Muscle layer of colon (tissue), 2 donors: Measurements from ENCODE around the gene GAMT.

Experiments
- H3K27ac ChIP-seq: one replicate; pipeline ENCODE4 v1.7.0; 2013; ENCODE audit warnings: low read depth, mild to moderate bottlenecking, low read length, moderate library complexity
- H3K27me3 ChIP-seq, 2 donors: one replicate each; pipeline ENCODE4 v1.7.0; 2013; ENCODE audit warnings: low read length in 2 of 2, mild to moderate bottlenecking in 2 of 2; ENCODE audit not compliant: insufficient read depth in 2 of 2, control insufficient read depth in 1 of 2
- H3K36me3 ChIP-seq: one replicate; pipeline ENCODE4 v1.7.0; 2013; ENCODE audit warnings: mild to moderate bottlenecking, low read length; ENCODE audit not compliant: insufficient read depth
- H3K4me1 ChIP-seq: one replicate; pipeline ENCODE4 v1.7.0; 2013; ENCODE audit warnings: mild to moderate bottlenecking, low read length; ENCODE audit not compliant: insufficient read depth
- H3K4me3 ChIP-seq, 2 donors: one replicate each; pipeline ENCODE4 v1.7.0; 2013; ENCODE audit warnings: low read length in 2 of 2, low read depth in 1 of 2, mild to moderate bottlenecking in 1 of 2, moderate library complexity in 1 of 2
- H3K9ac ChIP-seq: one replicate; pipeline ENCODE4 v1.7.0; 2013; ENCODE audit warnings: low read length
- H3K9me3 ChIP-seq: one replicate; pipeline ENCODE4 v1.7.0; 2013; ENCODE audit warnings: mild to moderate bottlenecking, low read length
- donor health status: abdominal sarcoma.
- donor health status: Adenocarcinoma of cecum.

Gene GAMT

GRCh38 chr19:1431759-1432506 is 30.6 kb upstream of the GAMT start:
- Histone ChIP-seq H3K9ac (no peak overlapping the region), H3K27me3 (no peaks in the 10 kb centered on the region), H3K9me3 (no peaks in the 10 kb centered on the region), H3K4me1 (no peaks in the 10 kb centered on the region), H3K36me3 (peaks cover 56% of the 10 kb centered on the region), H3K4me3 (no peak overlapping the region), H3K27ac (no peak overlapping the region)

- no peaks in the 10 kb centered on the region for H3K9me3 ChIP-seq
- H3K9ac ChIP-seq = no peak overlapping the region
- H3K4me3 ChIP-seq = no peak overlapping the region
- H3K4me1 ChIP-seq = no peaks in the 10 kb centered on the region
- H3K27me3 ChIP-seq = no peaks in the 10 kb centered on the region
- no peak overlapping the region for H3K27ac ChIP-seq
- peaks cover 68% of the 10 kb centered on the region for H3K36me3 ChIP-seq
Observed at GRCh38 chr19:1430246-1430645, 28.9 kb upstream of the GAMT start.

DNA sequence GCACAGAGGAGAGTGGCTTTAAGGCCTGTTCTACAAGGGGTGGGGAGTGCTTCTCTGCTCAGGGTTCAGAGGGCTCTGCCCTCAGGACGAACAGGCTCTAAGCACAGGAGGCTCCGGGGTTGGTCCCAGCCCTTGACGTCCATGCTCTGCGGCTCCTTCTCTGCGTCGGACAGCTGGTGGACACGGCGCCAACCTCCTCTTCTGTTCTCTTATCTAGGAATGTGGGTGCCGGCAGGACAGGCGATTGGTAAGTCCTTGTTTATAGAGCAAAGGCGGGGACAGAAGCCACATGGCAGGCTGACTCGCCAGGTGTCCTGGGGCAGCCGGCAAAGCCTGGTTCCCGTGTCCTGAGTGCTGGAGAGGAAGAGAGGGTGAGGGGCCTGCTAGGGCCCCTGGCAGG is 28.4 kb upstream of the GAMT start:
- Histone ChIP-seq H3K27me3 (no peaks in the 10 kb centered on the region), H3K36me3 (peaks cover 73% of the 10 kb centered on the region), H3K4me1 (no peaks in the 10 kb centered on the region), H3K9ac (no peak overlapping the region), H3K9me3 (no peaks in the 10 kb centered on the region), H3K27ac (no peak overlapping the region), H3K4me3 (no peak overlapping the region)

DNA sequence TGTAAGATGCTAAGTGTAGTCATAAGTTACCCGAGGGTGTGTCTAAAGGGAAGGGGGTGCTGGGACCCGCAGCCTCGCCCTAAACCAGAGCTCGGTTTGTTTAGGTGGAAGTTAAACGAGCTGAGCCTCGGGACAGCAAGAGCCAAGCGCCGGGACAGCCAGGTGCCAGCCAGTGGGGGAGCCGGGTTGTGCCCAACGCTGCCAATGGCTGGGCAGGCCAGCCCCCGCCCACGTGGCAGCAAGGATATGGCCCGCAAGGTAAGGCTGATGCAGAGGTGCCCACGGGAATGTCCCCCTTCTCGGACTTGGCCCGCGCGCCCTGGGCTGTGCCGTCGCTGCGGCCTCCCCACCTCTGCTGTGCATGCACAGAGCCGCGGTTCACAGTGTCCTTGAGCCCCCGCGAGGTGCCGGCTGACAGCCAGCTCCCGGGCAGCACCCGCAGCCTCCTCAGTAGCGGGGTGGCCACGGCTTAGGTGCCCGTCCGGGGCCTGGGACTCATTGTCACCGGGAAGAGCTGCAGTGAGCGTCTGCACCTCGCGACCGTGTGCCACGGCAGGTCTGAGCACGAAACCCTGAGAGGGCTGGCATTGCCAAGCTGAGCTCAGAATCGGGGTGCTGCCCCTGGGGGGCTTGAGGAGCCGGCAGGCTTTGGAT is 27.5 kb upstream of the GAMT start:
- Histone ChIP-seq H3K4me1 (no peaks in the 10 kb centered on the region), H3K27me3 (no peaks in the 10 kb centered on the region), H3K9ac (no peak overlapping the region), H3K27ac (no peak overlapping the region), H3K9me3 (no peaks in the 10 kb centered on the region), H3K4me3 (no peak overlapping the region), H3K36me3 (peaks cover 70% of the 10 kb centered on the region)

DNA sequence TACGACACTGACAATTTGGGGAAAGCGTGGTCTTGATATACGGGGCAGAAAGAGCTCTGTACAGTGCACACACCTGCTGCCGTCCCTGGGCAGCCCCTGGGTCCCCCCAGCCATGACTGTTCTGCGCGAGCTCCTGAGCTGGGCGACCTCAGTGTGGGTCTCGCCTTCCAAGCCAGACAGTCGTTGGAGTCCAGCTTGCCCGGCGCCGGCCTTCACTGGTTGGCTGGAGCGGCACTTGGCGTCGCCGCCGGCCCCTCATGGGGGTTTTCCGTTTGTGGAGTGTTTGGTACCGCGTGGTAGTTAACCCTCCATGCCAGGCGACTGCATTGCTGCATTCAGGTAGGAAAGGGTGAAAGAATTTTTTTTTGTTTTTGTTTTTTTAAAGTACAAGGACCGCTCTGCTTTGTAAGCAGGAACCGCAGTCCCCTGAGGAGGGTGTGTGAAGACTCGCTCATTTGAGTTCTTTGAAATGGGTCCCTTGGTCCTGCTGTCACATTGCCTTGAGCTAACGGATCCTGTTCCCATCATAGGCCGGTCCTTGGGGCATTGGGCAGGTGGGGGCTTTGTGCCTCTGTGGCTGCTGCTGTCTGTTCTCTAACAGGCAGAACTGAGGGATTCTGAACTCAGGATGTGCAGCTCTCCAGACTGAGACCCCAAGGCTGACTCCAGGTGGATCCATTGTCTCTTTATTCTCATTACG is 26.0 kb upstream of the GAMT start:
- Histone ChIP-seq H3K4me3 (no peak overlapping the region), H3K9me3 (no peaks in the 10 kb centered on the region), H3K36me3 (peaks cover 67% of the 10 kb centered on the region), H3K27me3 (no peaks in the 10 kb centered on the region), H3K9ac (no peak overlapping the region), H3K4me1 (peaks cover 6% of the 10 kb centered on the region), H3K27ac (no peak overlapping the region)

- Histone ChIP-seq H3K4me3 (no peak overlapping the region), H3K36me3 (peaks cover 61% of the 10 kb centered on the region), H3K9me3 (no peaks in the 10 kb centered on the region), H3K9ac (no peak overlapping the region), H3K27ac (no peak overlapping the region), H3K4me1 (peaks cover 6% of the 10 kb centered on the region), H3K27me3 (no peaks in the 10 kb centered on the region)
Observed at GRCh38 chr19:1426736-1427135, 25.4 kb upstream of the GAMT start.

DNA sequence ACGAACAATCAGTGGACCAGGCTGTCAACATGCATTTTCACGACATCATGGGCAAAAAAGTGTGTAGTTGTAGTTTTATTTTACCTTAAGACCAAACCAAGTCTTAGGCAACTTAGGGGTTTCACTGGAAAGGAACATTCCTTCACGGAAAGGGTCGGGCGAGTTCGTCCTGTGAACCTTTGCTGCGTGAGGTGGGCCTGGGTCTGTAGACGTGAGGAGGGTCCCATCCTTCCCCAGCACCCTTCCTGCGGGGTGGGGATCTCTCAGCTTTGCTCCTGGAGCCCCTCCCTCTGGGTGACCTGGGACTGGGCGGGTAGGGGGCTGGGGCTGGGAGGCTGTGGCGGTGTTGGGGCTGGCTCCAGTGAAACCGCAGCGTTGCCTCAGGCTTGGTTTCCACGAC is 24.6 kb upstream of the GAMT start:
- H3K4me1 ChIP-seq = peaks cover 6% of the 10 kb centered on the region
- H3K9me3 ChIP-seq = no peaks in the 10 kb centered on the region
- no peak overlapping the region for H3K4me3 ChIP-seq
- no peak overlapping the region for H3K9ac ChIP-seq
- H3K36me3 ChIP-seq = peaks cover 57% of the 10 kb centered on the region
- H3K27me3 ChIP-seq = no peaks in the 10 kb centered on the region
- no peak overlapping the region for H3K27ac ChIP-seq

DNA sequence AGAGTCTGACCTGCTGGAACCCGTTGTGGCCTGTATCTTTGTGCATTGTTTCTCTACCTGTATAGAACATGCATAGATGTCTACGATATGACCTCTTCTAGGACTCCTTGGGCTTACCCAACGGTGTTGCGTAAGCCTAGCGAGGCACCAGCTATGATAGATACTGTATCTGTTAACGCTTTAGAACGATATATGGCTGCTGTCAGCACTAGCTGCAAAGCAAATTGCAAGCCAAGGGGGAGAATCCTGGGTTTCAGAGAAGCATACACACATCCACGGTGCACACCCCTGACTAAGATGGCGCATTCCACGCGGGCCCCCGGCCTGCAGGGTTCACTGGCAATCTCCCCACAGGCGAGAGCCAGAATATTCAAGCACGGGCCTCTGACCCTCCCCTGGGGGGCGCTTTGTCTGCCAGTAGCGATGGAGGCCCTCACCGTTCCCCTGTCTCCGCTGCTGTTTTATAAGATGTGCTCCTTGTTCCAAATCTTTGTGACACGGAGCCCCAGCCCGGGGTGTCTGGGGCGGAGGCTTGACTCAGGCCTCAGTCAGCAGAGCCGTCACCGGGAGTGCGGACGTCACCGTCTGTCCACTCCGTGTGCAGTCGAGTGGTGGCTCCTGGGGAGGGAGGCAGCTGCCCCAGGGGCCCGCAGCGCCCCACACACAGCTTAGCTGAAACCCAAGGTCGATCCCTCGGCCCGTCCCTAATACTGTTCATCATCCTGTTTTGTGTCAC is 23.9 kb upstream of the GAMT start:
- Histone ChIP-seq H3K9me3 (no peaks in the 10 kb centered on the region), H3K27ac (no peak overlapping the region), H3K36me3 (peaks cover 63% of the 10 kb centered on the region), H3K9ac (no peak overlapping the region), H3K4me3 (no peak overlapping the region), H3K27me3 (no peaks in the 10 kb centered on the region), H3K4me1 (peaks cover 6% of the 10 kb centered on the region)

- Histone ChIP-seq H3K9me3 (no peaks in the 10 kb centered on the region), H3K27me3 (no peaks in the 10 kb centered on the region), H3K27ac (no peak overlapping the region), H3K9ac (no peak overlapping the region), H3K36me3 (peaks cover 62% of the 10 kb centered on the region), H3K4me1 (peaks cover 6% of the 10 kb centered on the region), H3K4me3 (no peak overlapping the region)
Observed at GRCh38 chr19:1424192-1424955, 23.0 kb upstream of the GAMT start.

- no peak overlapping the region for H3K9ac ChIP-seq
- H3K36me3 ChIP-seq = peaks cover 61% of the 10 kb centered on the region
- peaks cover 6% of the 10 kb centered on the region for H3K4me1 ChIP-seq
- no peaks in the 10 kb centered on the region for H3K27me3 ChIP-seq
- H3K4me3 ChIP-seq = no peak overlapping the region
- H3K9me3 ChIP-seq = no peaks in the 10 kb centered on the region
- no peak overlapping the region for H3K27ac ChIP-seq
Observed at GRCh38 chr19:1423436-1424191, 22.3 kb upstream of the GAMT start.
